ENCODE data around the gene ATPAF1. TPM values are rescaled to one million over a fixed set of nuclear protein-coding genes. Genes with fewer than 3 reads are reported as not detected.

ATPAF1 gene
- total and polyA plus RNA-seq, 9 of the 15 experiments (the other 6 are each of a cell fraction or from before 2014, with no cell fraction given) = 6.3 to 56.2 (median 27.4) TPM

DNA sequence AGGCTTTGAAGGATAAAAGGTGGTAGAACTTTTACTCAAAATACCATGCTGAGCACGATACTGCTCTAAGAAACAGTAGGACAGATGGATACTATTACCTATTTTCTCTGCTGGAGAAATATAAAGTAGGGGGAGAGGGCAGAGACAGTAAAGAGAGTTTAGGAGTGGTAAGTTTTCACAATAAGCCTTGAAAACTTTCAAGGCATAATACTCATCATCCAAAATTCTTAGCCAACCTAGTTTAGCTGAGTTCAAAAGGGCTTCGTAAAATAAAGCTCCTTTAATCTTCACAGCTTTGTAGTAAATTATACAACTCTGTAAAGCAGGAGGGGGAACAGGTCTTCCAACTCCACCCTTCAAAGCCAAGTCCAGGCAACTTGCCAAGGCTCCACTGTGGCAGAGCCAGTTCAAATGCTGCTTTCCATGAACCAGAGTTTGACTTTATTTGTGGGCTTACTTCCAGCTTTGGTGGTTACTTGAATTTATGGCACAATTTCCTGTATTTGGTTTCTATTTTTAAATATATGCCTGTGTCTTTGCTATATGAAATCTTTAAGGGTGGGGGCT lies 19.0 kb upstream of the ATPAF1 start:
- BruUV-seq (replicated peaks) = no TSS peak

More for the DNA sequence above, 19.0 kb upstream of the ATPAF1 start:
- ChIA-PET POLR2A (interaction anchor here (0.7 to 1.0 kb wide), 3 partner anchors 11 to 423 kb away, joined by 3 read pairs; no protein-coding TSS in a partner anchor), CTCF (ENCODE audit: low intra/inter-chr PET ratio) (no interaction called here)
- Histone ChIP-seq H3K79me2 (ENCODE audit: control insufficient read depth, insufficient read depth, low read length) (no peaks in the 10 kb centered on the region), H2AFZ (ENCODE audit: low read depth, low read length) (no peak overlapping the region), H3K27ac (ENCODE audit: extremely low read depth, low read depth, low read length) (no peak overlapping the region), H3K9ac (ENCODE audit: insufficient read depth in 1 of 2, low read depth in 2 of 2, low read length in 2 of 2) (no peak overlapping the region), H3K4me3 (no peak overlapping the region), H3K27me3 (ENCODE audit: control insufficient read depth in 2 of 2, insufficient read depth in 2 of 2, low read length in 2 of 2) (no peaks in the 10 kb centered on the region), H3K36me3 (ENCODE audit: control insufficient read depth, insufficient read depth, low read length) (peaks cover 99% of the 10 kb centered on the region), H4K20me1 (replicated peaks; ENCODE audit: control insufficient read depth, insufficient read depth, low read length) (no peaks in the 10 kb centered on the region), H3K9me3 (replicated peaks; ENCODE audit: control insufficient read depth, insufficient read depth, low read depth, low read length) (no peaks in the 10 kb centered on the region), H3K4me1 (replicated peaks in 1 of 2; ENCODE audit: control insufficient read depth in 2 of 2, insufficient read depth in 2 of 2, low read length in 2 of 2) (no peaks in the 10 kb centered on the region), H3K9me1 (ENCODE audit: control insufficient read depth, insufficient read depth, low read length) (no peaks in the 10 kb centered on the region), H3K4me2 (ENCODE audit: insufficient read depth, low read length) (no peak overlapping the region)
- TF ChIP-seq ZZZ3 (IDR thresholded peaks at IDR 0.05) = no peak
- TF ChIP-seq BRD4 (IDR thresholded peaks at IDR 0.05) = no peak
- TF ChIP-seq HDAC1 (IDR thresholded peaks at IDR 0.05) = no peak
- no peak for TF ChIP-seq KDM1A (IDR thresholded peaks at IDR 0.05)
- no peak for TF ChIP-seq STAG1 (CRISPR knock-in tag; IDR thresholded peaks at IDR 0.05; ENCODE audit: borderline replicate concordance)
- TF ChIP-seq, protein P1, sequence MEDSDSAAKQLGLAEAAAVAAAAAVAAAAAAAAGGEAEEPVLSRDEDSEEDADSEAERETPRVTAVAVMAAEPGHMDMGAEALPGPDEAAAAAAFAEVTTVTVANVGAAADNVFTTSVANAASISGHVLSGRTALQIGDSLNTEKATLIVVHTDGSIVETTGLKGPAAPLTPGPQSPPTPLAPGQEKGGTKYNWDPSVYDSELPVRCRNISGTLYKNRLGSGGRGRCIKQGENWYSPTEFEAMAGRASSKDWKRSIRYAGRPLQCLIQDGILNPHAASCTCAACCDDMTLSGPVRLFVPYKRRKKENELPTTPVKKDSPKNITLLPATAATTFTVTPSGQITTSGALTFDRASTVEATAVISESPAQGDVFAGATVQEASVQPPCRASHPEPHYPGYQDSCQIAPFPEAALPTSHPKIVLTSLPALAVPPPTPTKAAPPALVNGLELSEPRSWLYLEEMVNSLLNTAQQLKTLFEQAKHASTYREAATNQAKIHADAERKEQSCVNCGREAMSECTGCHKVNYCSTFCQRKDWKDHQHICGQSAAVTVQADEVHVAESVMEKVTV (CRISPR knock-in tag; IDR thresholded peaks at IDR 0.05) = no peak
- TF ChIP-seq ZNF79 (CRISPR knock-in tag; IDR thresholded peaks at IDR 0.05; ENCODE audit: low read depth) = no peak
- no peak for TF ChIP-seq LARP7 (IDR thresholded peaks at IDR 0.05)
- no peak for TF ChIP-seq RBM25 (IDR thresholded peaks at IDR 0.05; ENCODE audit: low read depth, low read length, severe bottlenecking)
- no peak for TF ChIP-seq ATF2 (CRISPR knock-in tag; IDR thresholded peaks at IDR 0.05)
- TF ChIP-seq NCOR1 (IDR thresholded peaks at IDR 0.05) = no peak
- no peak for TF ChIP-seq MAFK (IDR thresholded peaks at IDR 0.05; ENCODE audit: low read length)
- no peak for DNase-seq (ENCODE audit: extremely low read depth in 1 of 4, low spot score in 3 of 4)
- intact Hi-C loops (cut with micrococcal nuclease) = no loop called here
- WGBS (ENCODE audit: insufficient coverage, low coverage, missing lambda C conversion rate) = 97% methylated on average over 2 of the region's 2 CpGs
- ATAC-seq = no peak
- FAIRE-seq = no peak
- in situ Hi-C loops (cut with MboI) = no loop called here

Measured in K562 (cell line).